G401 (cell line): ENCODE data around the gene RPUSD2. TPM values are rescaled to one million over a fixed set of nuclear protein-coding genes. Genes with fewer than 3 reads are reported as not detected.

ENCODE experiments used
- DNase-seq: peaks from one replicate; pipeline ENCODE4 v3.0.0-alpha.2; 2015; ENCODE audit warnings: low spot score
- in situ Hi-C: cut with HindIII; loops from 2 replicates; pipeline ENCODE4 v1.10.0; 2016; ENCODE audit warnings: low sequenced_read_pairs, mixed read lengths
- total RNA-seq: library from RNA; depleted of rRNA; stranded (reverse); fragments of >200 nt; shearing (Covaris generic); gene quantifications from 2 replicates; pipeline ENCODE4 v1.2.3, GENCODE V29; 2014; rRNA removed

RPUSD2 gene, protein sequence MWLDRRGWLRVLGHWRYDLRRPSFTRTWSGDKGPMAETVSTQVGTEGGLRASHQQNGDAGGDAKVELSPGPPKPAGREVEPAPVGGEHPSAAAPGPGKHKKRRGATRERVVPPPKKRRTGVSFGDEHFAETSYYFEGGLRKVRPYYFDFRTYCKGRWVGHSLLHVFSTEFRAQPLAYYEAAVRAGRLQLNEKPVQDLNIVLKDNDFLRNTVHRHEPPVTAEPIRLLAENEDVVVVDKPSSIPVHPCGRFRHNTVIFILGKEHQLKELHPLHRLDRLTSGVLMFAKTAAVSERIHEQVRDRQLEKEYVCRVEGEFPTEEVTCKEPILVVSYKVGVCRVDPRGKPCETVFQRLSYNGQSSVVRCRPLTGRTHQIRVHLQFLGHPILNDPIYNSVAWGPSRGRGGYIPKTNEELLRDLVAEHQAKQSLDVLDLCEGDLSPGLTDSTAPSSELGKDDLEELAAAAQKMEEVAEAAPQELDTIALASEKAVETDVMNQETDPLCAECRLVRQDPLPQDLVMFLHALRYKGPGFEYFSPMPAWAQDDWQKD
- total RNA-seq = 21.7 and 33.5 TPM in 2 replicates

- in situ Hi-C loops = no loop called here
- DNase-seq = peak; percentile 96
These were observed at the start of gene RPUSD2 for GRCh38 chr15:40569129-40569953. Gene RPUSD2, plus strand, starts transcription at chr15:40569299. Its CDS starts 39 bp downstream, at chr15:40569338.

DNA sequence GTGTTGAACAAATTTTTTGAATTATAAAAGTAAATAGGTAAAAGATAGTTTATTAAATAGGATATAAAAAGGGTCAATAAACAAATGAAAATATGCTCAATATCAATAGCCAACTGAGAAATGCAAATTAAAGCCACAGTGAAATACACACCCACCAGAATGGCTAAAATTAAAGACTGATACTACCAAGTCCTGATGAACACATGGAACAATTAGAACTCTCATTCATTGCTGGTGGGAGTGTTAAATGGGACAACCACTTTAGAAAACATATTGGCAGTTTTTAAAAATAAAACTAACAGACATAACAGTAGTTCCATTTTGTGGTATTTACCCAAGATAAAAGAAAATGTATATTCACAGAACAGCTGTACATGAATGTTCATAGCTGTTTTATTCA lies 45.5 kb upstream of the RPUSD2 start:
- in situ Hi-C loops = no loop called here

GRCh38 chr15:40525855-40526254 lies 43.2 kb upstream of the RPUSD2 start:
- DNase-seq = no peak
- in situ Hi-C loops = no loop called here

More for the DNA sequence above, 45.5 kb upstream of the RPUSD2 start:
- DNase-seq = no peak

DNA sequence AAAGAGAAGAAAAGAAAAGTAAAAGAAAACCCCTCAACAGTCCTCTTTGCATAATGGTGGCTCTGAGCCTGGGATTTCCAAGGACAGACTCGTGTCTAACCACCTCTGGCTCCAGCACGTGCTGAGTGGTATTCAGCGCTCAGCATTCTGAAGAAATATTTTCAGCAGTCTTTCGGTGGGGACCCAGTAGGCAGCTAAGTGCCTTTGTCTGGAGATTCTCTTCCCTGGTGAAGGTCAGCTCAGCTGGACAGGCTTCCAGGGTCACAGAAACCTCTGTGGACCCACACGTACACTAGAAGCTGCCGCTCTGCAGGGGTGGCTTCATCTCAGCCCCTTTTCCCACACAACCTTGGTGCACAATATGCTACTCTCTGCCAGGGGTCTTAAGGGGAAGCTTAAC lies 40.3 kb upstream of the RPUSD2 start:
- in situ Hi-C loops = no loop called here
- no peak for DNase-seq

DNA sequence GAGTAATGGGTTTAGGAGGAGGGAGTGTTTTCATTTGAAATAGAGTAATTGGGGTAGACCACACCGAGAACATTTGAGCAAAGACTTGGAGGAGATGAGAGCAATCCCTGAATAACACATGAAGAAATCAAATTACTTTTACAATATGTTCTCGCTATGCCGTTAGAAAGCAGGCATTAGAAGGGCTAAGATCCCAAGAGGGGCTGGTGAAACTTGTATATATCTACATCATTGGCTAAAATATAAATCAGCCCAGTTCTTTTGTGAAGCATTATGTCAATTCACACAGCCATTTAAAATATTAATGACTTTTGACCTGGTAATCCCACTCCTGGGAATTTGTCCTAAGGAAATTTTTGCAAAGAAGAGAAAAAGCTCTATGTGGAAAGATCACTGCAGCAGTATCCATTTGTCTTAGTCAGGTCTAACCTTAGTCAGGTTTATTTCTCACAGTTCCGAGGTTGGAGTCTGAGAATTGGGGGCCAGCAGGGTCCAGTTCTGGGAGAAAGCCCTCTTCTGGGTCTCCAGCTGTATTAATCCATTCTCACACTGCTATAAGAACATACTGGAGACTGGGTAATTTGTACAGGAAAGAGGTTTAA lies 35.2 kb upstream of the RPUSD2 start:
- DNase-seq = no peak
- in situ Hi-C loops = no loop called here

GRCh38 chr15:40534371-40534770 lies 34.7 kb upstream of the RPUSD2 start:
- in situ Hi-C loops = no loop called here
- DNase-seq = no peak

DNA sequence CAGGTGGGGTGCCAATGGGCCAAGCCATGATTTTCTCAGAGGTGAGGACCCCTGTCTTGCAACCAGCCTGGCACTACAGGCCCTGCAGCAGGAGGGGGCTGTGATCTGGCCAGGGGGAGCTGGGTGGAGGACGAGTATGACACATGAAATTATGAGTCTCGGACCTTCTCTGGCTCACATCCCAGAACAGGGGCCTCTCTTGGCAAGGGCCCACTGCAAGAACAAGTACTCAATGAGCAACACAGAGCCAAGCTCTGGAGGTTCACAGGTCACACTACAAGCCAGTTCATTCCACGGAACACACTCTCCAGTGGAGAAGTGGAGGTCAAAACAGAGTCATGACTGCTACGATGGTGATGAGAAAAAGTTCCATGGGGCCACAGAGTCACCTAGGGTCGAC lies 32.6 kb upstream of the RPUSD2 start:
- in situ Hi-C loops = no loop called here
- no peak for DNase-seq

- no peak for DNase-seq
- in situ Hi-C loops = no loop called here
These were observed 30.1 kb upstream of the RPUSD2 start for GRCh38 chr15:40538976-40539375.

DNA sequence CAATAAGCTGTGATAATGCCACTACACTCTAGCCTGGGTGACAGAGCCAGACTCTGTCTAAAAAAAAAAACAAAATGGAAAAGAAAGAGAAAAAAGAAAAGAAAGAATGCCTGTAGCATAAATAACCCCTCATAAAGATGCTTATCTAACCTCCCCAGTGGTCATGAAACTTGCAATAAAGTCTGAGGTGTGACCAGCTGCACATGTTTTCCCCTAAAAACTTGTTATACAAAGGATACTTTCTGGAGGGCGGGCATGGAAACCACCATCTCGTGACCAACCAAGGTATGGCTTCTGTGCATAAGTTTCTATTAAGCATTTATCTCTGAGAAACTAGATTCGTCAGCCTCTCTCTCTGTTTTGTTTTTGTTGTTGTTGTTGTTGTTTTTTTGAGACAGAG lies 26.0 kb upstream of the RPUSD2 start:
- DNase-seq = no peak
- in situ Hi-C loops = no loop called here

DNA sequence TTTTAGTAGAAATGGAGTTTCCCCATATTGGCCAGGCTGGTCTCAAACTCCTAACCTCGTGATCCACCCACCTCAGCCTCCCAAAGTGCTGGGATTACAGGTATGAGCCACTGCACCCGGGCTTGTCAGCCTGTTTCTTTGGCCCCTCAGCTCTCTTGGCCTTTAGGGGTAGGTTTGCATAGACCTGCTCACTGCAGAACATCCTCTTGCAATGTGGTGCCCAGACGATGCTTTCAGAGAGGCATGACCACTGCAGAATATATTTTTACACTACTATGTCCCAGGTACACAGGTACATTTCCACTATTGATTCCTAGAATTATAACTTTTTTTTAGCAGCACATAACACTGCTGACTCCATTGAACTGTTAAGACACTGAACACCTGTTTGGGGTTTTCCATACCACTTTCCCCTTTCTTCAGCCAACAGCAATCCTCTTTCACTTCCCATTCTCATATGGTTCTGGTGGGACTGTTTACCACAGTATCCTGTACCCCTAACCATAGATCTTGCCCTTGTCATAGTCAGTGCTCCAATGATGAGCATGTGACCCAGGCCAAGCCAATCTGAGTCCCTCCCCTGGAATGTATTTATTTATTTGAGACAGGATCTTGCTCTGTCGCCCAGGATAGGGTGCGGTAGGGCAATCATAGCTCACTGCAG lies 25.3 kb upstream of the RPUSD2 start:
- no peak for DNase-seq
- in situ Hi-C loops = no loop called here

DNA sequence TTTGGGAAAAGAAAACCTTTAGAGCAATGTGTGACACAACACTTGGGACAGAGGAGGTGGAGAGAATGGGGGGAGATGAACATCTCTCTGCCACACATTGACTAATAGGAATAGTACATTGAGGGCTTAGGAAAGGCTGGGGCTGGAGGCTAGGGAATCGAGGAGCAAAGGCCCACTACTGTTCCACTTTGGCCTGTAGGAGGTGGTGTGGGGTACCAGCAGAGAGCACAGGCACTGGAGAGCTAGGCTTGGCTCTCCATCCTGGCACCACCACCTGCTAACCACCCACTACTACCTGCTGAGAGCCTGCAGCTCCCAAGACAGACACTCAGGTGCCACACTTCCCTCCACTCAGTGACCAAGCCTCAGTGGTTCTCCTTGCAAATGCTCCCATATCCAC lies 23.6 kb upstream of the RPUSD2 start:
- in situ Hi-C loops = no loop called here
- no peak for DNase-seq

DNA sequence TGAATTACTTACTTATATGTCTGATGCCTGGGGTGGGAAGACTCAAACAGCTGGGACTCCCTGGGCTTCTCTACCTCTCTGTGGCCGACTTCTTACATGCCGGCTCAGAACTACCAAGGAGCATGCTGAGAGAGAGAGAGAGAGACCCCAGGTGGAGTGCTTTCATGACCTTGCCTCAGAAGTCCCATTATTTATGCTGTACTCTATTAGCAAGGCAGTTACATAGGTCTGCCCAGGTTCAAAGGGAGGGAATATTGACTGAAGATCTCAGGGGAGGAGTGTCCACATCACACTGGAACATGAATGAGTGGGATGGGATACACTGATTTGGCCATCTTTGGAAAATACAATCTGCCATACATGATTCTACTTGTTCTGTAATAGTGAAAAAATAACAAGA lies 20.5 kb upstream of the RPUSD2 start:
- in situ Hi-C loops = no loop called here

DNA sequence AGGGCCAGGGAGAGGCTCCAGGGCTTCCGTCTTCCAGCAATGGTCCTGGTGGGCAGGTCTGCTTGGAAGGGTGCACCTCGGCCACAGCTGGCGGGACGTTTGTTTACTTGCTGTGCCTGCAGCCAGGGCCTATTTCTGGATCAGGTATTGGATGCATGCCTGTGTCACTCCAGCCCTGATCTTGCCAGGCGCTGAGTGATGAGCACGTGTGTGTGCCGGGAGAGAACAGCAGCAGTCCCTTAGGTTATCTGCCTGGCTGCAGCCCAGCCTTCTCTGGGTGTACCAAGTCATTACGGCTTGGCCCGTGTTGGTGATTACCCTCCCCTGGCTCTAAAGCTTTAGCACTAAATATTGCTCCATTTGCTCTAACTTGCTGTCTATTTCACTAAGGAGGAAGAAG lies 19.2 kb upstream of the RPUSD2 start:
- in situ Hi-C loops = no loop called here
- no peak for DNase-seq

More for the DNA sequence above, 20.5 kb upstream of the RPUSD2 start:
- no peak for DNase-seq

DNA sequence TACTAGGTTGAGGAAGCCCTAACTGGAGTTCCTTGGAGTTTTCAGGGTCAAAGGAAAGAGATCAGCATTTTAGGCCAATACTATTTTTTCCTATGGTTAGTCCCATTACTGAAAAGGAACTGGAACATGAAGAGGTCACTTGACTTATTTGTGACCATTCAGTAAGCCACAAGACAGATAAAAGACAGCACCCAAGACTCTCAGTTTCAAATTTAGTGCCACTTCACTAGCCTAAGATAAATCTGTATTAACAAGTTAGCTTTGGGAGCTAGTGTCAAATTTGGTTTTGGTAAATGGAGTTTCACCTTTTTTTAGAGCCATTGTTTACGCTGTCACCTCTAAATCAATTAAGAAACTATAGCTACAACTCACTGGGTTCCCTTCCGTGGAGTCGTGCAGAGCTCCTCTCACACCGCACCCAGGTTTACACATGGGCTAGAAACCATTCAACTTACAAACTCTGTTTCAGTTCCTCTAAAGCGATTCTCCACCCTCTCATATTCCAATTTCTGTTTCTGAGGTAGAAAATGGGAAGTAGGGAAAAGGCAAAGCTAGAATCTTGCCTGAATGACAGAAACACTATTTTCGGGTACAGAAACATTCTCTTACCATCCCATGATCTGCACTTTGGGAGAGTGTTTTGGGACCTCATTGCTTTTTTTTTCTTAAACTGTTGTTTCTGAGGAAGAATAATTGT lies 18.6 kb upstream of the RPUSD2 start:
- in situ Hi-C loops = no loop called here
- DNase-seq = no peak

DNA sequence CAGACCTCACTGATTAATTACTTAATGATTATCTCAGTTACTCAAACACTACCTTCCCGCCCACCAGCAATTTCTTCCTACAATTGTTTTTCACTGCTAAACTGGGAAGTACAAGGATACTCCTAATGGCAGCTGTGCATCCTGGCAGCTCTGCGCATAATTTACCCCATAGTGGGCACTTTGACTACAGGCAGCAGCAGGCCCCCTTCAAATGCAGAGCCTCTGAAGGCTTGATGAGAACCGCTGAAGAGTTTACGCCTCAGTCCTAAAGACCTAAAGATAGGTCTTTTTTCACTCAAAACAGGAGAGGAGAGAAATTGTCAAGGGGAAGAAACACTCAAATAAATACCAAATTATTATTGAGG lies 15.0 kb upstream of the RPUSD2 start:
- in situ Hi-C loops = no loop called here
- no peak for DNase-seq

- DNase-seq = no peak
- in situ Hi-C loops = no loop called here
These were observed 13.2 kb upstream of the RPUSD2 start for GRCh38 chr15:40555876-40556275.

GRCh38 chr15:40558952-40559742 lies 10.0 kb upstream of the RPUSD2 start:
- DNase-seq = no peak
- in situ Hi-C loops = no loop called here

- in situ Hi-C loops = no loop called here
- no peak for DNase-seq
These were observed 6.4 kb upstream of the RPUSD2 start for GRCh38 chr15:40562691-40563090.
